Endometrial microvascular endothelial cells (primary cell): ENCODE measurements around the gene CATSPERZ. TPM values are rescaled to one million over a fixed set of nuclear protein-coding genes. Genes with fewer than 3 reads are reported as not detected.

Experiments
- in situ Hi-C: cut with HindIII; loops from 2 replicates; pipeline ENCODE4 v1.10.0; 2017; ENCODE audit warnings: low sequenced_read_pairs, low pct_unique_long_range_greater_than_20kb; ENCODE audit errors: inconsistent ontology term
- total RNA-seq: library from RNA; depleted of rRNA; stranded (reverse); fragments of >200 nt; gene quantifications from one replicate; pipeline ENCODE4 v1.2.3, GENCODE V29; 2015; ENCODE audit errors: inconsistent ontology term

CATSPERZ gene
- total RNA-seq, 1 donor from 2014 or later: 3.5 TPM

DNA sequence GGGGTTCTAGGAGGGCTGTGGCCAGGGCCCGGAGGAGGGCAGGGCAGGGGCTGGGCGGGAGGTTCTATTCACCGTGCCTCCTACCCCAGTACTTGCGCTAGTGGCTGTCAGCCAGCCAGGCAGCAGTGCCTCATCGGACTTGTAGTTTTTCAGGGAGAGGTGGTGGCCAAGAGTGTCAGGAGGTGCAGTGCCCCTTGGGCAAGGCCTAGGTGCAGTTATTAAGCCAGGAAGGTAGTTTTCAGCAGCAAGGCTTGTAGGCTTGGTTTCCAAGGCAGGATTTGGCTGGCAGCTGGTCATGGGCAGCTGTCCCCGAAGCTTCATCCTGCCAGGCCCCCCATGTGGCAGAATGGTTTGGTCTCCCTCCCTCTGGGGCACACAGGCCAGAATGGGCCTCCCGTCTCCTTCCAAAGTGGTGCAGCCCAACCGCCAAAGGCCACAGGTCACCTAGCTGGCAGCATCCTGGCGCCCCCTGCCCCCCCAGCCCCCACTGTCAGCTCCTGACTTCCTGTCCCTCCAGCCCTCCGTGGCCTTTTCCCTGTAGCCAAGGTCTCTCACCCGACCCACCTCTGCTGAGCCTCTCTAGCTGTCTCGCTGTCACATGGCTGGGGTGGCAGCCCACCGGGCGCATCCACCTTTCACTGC, 48.3 kb downstream of the CATSPERZ start:
- in situ Hi-C loops: no loop called here

DNA sequence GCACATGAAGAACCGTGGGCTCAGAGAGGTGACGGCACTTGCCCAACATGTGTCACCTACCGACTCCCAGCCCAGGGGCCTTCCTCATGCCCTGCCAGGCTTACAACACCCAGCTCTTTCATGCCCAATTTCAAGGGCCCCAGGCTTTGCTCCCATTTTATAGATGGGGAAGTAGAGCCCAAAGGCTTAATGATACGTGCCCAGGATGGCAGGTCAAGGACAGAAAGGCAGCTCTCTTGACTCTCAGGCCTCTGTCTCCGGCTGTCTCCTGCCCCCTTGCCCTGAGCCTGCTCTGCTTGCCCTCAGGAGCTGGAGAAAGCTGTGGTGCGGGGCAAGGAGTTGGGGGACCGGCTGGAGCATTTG, 48.8 kb downstream of the CATSPERZ start:
- in situ Hi-C loops: no loop called here

DNA sequence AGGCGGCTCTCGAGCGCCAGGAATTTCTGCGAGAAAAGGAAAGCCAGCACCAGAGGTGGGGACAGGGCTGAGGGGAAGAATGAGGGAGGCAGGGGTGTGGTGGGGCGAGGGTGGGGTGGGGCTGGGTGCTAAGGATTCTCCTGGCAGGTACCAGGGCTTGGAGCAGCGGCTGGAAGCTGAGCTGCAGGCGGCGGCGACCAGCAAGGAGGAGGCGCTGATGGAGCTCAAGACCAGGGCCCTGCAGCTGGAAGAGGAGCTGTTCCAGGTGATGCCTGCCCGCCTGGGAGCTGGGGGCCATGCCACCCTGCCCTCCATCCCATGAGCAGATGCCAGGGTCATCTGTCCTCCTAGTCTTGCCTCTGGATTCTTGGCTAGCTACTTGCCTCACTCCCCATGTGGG, 49.2 kb downstream of the CATSPERZ start:
- in situ Hi-C loops: no loop called here

DNA sequence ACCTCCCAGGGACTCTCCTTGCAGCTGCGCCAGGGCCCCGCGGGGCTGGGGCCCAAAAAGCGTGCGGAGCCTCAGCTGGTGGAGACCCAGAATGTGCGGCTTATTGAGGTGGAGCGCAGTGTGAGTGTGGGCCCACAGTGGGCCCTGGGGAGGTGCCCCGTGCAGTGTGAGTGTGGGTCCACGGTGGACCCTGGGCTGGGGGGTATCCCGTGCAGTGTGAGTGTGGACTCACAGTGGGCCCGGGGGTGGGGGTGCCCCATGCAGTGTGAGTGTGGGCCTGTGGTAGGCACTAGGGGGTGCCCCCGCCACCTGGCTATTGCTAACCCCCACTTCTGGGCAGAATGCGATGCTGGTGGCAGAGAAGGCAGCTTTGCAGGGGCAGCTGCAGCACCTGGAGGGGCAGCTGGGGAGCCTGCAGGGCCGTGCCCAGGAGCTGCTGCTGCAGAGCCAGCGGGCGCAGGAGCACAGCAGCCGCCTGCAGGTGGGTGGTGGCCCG, 51.0 kb downstream of the CATSPERZ start:
- in situ Hi-C loops: no loop called here

DNA sequence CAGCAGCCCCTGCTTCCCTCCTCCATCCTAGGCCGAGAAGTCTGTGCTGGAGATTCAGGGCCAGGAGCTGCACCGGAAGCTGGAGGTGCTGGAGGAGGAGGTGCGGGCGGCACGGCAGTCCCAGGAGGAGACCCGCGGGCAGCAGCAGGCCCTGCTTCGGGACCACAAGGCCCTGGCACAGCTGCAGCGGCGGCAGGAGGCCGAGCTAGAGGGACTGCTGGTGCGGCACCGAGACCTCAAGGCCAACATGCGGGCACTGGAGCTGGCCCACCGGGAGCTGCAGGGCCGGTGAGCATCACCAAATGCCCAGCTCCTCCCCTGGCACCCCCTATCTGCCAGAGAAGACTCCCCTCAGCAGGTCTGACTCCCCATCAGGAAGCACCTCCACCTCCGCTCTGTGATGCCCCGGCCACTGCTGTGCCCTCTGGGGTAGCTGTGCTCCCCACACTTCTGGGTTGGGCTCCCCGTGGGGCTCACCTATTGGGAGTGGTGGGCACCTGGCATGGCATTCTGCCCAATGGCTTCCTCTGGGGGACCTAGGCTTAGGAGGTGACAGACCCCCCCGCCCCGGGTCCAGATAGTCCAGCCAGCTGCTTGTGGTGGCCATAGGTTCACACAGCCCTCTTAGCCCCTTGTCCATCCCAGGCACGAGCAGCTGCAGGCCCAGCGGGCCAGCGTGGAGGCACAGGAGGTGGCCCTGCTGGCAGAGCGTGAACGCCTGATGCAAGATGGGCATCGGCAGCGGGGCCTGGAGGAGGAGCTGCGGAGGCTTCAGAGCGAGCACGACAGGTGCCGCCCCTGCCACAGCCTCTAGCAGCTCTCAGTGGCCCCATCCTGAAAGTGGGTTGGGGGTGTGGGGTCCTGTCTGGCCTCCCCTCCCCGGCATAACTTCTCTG, 52.2 kb downstream of the CATSPERZ start:
- in situ Hi-C loops: no loop called here

DNA sequence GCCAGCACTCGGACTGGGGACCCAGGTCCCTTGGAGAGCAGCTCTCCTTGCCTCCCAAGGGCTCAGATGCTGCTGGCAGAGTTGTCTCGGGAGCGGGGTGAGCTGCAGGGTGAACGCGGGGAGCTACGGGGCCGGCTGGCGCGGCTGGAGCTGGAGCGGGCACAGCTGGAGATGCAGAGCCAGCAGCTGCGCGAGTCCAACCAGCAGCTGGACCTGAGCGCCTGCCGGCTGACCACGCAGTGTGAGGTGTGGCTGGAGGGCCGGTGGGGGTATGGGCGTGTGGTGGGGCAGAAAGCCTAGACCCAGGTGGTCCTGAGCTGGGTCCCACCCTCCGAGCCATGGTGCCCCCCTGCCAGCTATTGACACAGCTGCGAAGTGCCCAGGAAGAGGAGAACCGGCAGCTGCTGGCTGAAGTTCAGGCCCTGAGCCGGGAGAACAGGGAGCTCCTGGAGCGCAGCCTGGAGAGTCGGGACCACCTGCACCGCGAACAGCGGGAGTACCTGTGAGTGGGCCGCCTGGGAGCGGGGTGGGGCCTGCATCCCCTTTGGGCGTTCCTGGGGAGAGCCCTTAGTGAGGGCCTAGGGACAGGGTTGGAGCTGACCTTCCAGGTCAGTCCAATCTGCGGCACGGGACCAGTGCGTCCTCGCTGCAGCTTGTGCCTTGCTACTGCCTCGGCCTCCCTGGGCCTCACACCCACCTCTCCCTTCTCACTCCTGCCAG, 53.0 kb downstream of the CATSPERZ start:
- in situ Hi-C loops: no loop called here

DNA sequence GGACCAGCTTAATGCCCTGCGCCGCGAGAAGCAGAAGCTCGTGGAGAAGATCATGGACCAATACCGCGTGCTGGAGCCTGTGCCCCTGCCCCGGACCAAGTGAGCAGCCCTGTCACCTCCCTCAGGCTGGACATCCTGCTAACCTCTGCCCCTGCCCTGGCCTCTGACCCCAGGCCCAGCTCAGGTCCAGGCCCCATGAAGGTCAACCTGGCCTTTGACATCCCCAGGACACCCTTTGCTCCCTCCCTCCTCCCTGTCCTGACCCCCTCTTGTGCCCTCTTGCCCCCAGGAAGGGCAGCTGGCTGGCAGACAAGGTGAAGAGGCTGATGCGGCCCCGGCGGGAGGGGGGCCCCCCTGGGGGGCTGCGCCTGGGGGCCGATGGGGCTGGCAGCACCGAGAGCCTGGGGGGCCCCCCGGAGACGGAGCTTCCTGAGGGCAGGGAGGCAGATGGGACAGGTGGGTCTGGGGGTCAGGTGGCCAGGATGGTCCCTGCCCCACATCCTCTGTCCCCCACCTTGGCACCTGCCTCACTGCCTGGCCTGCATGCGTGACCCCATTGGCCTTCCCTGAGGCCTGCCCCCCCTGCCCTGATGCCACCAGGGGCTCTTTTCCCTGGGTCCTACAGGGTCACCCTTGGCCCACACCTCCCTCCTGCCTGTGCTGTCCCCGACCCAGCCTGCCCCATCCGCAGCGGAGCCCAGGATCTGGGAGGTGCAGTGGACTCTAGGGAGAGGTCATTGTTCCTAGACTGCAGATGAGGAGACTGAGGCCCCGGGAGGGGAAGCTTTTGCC, 53.8 kb downstream of the CATSPERZ start:
- in situ Hi-C loops: no loop called here

Other genes with a start within 250 kb of the CATSPERZ start
- 16.0 TPM for gene MACROD1, start 134.2 kb upstream of the CATSPERZ start, total RNA-seq
- 303 TPM for gene STIP1, start 114.2 kb upstream of the CATSPERZ start, total RNA-seq
- gene FERMT3, start 93.6 kb upstream of the CATSPERZ start, total RNA-seq: 47.3 TPM
- gene TRPT1, start 74.2 kb upstream of the CATSPERZ start, total RNA-seq: 120 TPM
- gene NUDT22, start 74.1 kb upstream of the CATSPERZ start, total RNA-seq: 61.4 TPM
- 14.7 TPM for gene DNAJC4, start 69.8 kb upstream of the CATSPERZ start, total RNA-seq
- gene VEGFB, start 65.8 kb upstream of the CATSPERZ start, total RNA-seq: 44.2 TPM
- gene FKBP2, start 59.3 kb upstream of the CATSPERZ start, total RNA-seq: 49.9 TPM
- gene PPP1R14B, start 53.4 kb upstream of the CATSPERZ start, total RNA-seq: 283 TPM
- 61.8 TPM for gene PLCB3, start 48.8 kb upstream of the CATSPERZ start, total RNA-seq
- 91.0 TPM for gene BAD, start 15.7 kb upstream of the CATSPERZ start, total RNA-seq
- gene GPR137, start 14.5 kb upstream of the CATSPERZ start, total RNA-seq: 26.8 TPM
- not detected for gene KCNK4, start 9.1 kb upstream of the CATSPERZ start, total RNA-seq
- gene ESRRA, start 5.2 kb downstream of the CATSPERZ start, total RNA-seq: 44.8 TPM
- 256 TPM for gene TRMT112, start 17.2 kb downstream of the CATSPERZ start, total RNA-seq
- 225 TPM for gene PRDX5, start 17.8 kb downstream of the CATSPERZ start, total RNA-seq
- 8.5 TPM for gene CCDC88B, start 39.8 kb downstream of the CATSPERZ start, total RNA-seq
- 69.0 TPM for gene RPS6KA4, start 58.8 kb downstream of the CATSPERZ start, total RNA-seq